NCI-H1105 (cell line): ENCODE results near the gene VPS39.

ENCODE experiments used
- DNase-seq: peaks from one replicate; lab custom pipeline; 2025; lab: John Stamatoyannopoulos, UW

Gene VPS39

GRCh38 chr15:42198516-42198915 lies 9.6 kb downstream of the VPS39 start:
- no peak for DNase-seq

GRCh38 chr15:42194513-42194912 lies 13.6 kb downstream of the VPS39 start:
- no peak for DNase-seq

- DNase-seq: no peak
These were observed 14.7 kb downstream of the VPS39 start for GRCh38 chr15:42193383-42193782.

DNA sequence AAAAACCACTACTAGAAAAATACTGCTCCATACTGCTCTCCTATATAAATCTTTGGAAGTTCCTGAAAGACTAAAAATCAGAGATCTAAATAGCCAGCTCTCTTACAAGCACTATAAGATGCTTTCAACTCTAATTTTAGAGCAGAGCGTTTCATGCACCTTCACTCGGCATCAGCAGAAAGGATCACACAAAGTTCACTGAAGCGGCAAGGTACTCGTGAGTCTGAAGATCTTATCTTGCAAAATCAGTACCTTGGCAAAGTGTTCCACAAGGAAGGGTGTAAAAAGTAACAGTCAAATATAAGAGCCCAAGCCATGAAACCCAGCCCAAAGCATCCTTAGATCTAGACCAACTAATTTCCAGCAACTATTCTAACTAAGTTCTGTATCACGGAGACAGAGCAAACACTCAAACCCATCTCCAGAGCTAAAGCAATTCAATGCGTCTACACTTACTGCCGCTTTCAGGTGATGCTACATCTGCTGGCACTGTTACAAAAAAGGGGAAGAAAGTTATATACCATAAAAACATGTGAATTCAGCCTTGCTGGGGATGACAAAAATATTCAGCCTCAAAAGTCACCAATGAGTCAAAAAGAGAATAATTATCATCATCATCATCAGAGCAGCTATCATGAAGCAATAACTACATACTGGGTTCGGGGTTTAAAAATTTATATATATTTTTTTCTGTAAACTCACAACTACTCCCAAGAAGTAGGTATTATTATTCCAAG lies 16.3 kb downstream of the VPS39 start:
- DNase-seq: no peak

- DNase-seq: no peak
These were observed 17.7 kb downstream of the VPS39 start for GRCh38 chr15:42190370-42190769.

DNA sequence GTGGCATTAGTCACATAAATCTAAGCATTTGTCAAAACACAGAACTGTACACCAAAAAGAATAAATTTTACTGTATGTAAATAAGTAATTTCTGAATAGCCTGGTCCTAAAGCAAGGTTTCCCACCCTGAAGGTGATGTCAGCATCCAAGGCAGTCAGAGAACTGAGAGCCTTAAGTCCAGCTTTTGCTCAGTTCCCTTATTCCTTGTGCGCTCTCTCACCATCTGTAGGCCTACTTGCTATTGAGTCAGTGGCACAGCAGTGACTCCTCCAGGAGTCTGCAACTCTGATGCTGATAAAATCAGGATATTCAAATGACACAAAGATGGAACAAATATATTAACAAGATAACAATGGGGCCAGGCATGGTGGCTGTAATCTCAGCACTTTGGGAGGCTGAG lies 22.3 kb downstream of the VPS39 start:
- no peak for DNase-seq

GRCh38 chr15:42184736-42185135 lies 23.4 kb downstream of the VPS39 start:
- no peak for DNase-seq

- no peak for DNase-seq
These were observed 23.8 kb downstream of the VPS39 start for GRCh38 chr15:42184296-42184695.

DNA sequence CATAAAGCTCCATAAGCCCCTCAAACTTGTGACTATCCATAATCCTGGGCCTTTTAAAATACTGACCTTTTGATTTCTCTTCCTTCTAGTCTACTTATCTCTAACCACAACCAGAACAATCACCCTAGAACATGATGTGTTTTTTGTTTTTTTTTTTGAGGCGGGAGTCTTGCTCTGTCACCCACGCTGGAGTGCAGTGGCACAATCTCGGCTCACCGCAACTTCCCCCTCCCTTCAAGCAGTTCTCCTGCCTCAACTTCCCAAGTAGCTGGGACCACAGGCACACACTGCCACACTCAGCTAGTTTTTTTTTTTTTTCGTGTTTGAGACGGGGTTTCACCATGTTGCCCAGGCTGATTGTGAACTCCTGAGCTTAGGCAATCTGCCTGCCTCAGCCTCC lies 25.1 kb downstream of the VPS39 start:
- DNase-seq: no peak

DNA sequence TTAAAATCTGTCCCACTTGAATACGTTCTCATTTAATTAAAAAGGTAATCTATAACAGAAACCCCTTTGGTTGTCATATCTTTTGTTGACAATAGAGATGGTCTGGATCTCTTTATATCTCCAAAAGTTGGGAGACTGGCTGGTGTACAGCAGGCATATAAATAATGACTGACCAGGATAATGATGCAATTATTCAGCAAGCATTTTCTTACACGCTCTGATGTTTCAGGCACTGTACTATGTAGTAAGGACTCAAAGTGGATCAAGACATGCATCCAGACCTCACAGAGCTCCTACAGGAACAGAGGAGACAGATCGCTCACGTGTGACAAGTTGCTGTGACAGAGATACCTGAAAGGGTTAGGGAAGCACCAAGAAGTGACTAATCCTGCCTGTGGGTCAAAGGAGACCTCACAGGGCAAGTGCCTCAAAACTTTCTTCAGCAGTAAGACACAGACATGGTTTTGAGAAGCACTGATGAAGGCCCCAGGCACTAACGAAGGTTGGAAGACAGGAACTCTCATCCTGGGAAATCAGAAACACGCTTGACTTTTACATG lies 25.7 kb downstream of the VPS39 start:
- DNase-seq: no peak

GRCh38 chr15:42178056-42178455 lies 30.0 kb downstream of the VPS39 start:
- no peak for DNase-seq

DNA sequence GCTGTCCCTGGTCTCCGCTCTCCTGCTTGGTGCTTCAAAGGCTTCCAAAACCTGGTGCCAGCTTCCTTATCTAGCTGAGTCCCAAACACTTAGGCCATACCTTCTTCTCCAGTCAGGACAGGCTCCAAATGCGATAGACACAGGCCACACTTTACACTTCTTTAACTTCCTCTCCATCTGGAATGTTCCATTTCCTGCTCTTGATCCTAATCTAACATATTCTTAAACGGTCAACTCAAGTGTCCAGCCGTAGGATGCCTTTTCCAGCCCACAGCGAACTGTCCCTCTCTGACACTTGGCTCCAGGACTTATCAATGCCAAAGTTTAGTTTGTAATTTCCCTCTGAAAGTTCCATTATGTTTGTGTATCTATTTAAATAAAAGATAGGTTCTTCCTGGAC lies 32.4 kb downstream of the VPS39 start:
- DNase-seq: no peak

DNA sequence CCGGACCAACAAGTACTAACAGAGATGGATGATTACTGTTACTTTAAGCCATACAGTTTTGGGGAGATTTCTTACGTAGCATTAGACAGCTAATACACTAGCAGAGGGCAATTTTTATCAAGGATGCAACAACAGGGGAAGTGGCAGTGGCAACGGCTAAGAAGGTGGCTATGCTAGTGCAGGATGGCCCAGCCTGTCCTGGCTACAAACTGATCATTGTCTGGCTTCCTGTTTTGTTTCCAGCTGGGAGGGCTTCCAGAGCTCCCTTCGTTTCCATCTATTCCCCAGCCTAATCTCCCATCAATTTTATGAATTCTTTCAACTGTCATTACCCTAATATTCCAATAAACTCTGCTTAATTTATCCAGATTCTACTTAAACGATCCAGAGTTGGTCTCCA lies 35.6 kb downstream of the VPS39 start:
- no peak for DNase-seq

DNA sequence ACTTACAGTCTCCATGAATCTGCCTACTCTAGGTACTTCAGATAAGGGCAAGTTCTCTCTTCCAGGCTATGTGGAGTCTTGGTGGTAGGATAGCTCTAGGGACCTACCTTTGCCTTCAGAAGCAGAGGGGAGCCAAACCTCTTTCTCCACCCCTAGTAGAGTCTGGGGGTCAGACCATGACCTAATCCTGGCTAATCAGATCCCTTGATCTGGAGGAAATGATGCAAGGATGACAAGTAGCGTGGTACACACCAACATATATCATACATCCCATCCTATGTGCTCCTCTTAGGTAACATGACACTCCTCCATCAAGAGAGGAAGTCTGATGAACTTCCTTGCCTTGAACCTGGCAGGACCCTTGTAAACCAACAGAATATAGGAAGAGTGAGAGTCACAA lies 36.3 kb downstream of the VPS39 start:
- no peak for DNase-seq

DNA sequence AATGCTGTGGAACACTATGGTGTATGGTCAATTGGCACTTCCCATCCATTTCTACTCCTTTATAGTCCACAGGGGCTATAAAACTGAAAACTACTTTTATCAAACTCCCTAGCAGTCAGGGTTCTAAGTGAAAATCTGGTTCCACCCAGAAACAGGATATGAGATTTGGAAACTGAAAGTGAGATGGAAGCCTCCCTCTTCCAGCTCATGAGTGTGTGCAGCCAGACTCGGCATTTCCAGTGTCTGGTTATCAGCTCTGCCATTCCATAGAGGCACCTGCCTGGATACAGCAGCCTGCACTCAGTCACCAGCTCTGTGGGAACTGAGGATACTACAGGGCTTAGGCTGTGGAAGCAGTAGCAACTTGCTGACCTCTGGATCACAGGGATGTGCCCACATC lies 37.0 kb downstream of the VPS39 start:
- no peak for DNase-seq

- DNase-seq: no peak
These were observed 41.7 kb downstream of the VPS39 start for GRCh38 chr15:42166225-42166940.

- no peak for DNase-seq
These were observed 43.0 kb downstream of the VPS39 start for GRCh38 chr15:42165106-42165505.

- no peak for DNase-seq
These were observed 44.1 kb downstream of the VPS39 start for GRCh38 chr15:42163947-42164550.

DNA sequence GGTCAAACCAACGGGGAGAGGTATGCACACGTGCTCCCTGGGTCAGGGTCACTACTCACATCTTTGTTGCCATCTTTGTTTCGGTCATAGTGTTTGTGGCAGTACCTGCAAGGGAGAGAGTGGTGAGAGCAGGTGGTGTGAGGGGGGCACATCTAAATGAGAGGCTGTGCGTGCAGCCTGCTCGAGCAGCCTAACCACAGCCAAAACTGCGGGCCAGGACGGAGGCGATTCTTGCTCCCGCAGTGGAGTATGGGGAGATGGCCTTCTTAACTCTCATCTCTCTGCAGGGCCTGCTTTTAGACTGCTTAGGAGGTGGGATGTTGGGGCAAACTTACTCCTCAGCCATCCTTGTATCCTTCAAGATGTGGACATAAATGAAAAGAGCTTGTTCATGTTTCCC lies 44.8 kb downstream of the VPS39 start:
- DNase-seq: no peak

GRCh38 chr15:42160136-42160535 lies 48.0 kb downstream of the VPS39 start:
- no peak for DNase-seq

DNA sequence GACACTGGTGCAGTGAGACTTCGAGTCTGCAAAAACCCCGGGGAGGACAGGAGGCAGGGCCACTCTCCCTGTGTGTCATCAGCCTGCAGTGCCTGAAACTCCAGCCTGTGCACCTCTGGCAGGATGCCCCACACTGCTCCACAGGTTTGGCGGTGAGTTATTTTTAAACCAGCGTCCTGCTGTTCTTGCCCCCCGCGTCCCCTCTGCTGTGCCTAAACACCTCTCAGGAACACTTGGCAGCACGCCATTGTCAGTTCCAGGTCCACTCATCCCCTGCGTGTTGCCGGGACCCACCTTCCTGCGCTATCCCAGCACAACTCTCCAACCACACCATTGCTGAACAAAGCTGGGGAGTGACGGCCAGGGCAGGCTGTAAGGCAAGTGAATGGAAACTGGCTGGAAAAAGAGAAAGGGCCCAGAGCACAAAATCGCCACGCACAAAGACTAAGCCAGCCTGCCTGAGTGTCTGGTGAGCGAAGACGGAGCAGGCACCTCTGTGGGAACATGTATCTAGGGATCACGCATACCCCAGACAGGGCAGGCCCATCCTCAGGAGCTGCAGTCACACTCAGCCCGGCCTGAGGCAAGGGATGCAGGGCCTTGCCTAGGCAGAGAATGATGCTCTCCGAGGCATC lies 48.6 kb downstream of the VPS39 start:
- DNase-seq: no peak

DNA sequence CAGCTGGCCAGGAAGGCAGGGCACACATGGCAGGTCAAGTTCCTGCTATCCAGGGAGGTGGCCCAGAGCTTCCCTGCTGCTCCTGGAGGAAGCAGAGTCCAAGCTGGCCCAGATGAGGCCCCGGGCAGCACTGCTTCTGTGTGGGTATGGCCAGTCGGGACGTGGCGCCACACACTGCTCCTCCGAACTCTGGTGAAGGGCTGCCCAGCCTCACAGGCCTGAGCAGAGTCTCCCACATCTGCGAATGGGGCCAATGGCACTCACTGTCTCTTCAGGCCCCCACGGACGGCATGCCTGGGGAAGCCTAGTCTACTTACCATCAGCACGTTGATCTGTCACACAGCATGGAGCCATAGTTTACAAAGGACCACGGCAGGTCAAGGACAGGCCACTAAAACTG lies 49.2 kb downstream of the VPS39 start:
- no peak for DNase-seq
